Measurements from ENCODE around the gene NOC3L.

DNA sequence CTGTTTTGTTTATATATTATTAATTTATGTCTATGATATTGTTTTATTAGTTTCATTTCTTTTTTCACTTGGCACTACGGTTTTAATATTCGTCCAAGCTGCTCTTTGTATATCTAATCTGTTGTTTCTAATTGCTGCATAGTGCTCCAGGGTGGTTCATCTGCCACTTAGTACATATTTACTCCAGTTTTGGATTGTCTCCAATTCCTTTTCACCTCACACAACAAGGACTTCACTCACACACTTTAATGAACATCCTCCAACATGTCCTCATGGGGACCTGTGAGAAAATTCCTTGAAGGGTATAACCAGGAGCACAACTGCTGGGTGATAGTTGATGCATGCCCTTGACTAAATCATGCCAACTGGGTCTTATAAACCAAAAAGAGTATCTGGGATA is 14.1 kb upstream of the NOC3L start:
- no peak for TF ChIP-seq POLR2A (IDR thresholded peaks at IDR 0.05; ENCODE audit: low read depth, low read length)
- TF ChIP-seq CHD1 (IDR thresholded peaks at IDR 0.05; ENCODE audit: low read depth, low read length): no peak
- no peak for TF ChIP-seq CTCF (conservative IDR thresholded peaks at IDR 0.05; ENCODE audit: low read depth, low read length)
- TF ChIP-seq SMC3 (IDR thresholded peaks at IDR 0.05; ENCODE audit: low read depth, low read length): no peak
- no peak for TF ChIP-seq FOS (IDR thresholded peaks at IDR 0.05; ENCODE audit: low read depth, low read length)
- TF ChIP-seq MAZ (IDR thresholded peaks at IDR 0.05; ENCODE audit: borderline replicate concordance, low read depth, low read length): no peak
- TF ChIP-seq, protein P1, sequence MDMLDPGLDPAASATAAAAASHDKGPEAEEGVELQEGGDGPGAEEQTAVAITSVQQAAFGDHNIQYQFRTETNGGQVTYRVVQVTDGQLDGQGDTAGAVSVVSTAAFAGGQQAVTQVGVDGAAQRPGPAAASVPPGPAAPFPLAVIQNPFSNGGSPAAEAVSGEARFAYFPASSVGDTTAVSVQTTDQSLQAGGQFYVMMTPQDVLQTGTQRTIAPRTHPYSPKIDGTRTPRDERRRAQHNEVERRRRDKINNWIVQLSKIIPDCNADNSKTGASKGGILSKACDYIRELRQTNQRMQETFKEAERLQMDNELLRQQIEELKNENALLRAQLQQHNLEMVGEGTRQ (IDR thresholded peaks at IDR 0.05; ENCODE audit: low read depth, low read length): no peak
- TF ChIP-seq MXI1 (IDR thresholded peaks at IDR 0.05; ENCODE audit: borderline replicate concordance, low read depth, low read length): no peak
- no peak for TF ChIP-seq CEBPB (IDR thresholded peaks at IDR 0.05; ENCODE audit: low read depth, low read length)
- TF ChIP-seq MAFK (IDR thresholded peaks at IDR 0.05; ENCODE audit: low read depth, low read length): no peak
